Gastrocnemius medialis (tissue), 4 donors: ENCODE data around the gene ZSCAN29. TPM values are rescaled to one million over a fixed set of nuclear protein-coding genes. Genes with fewer than 3 reads are reported as not detected.
A peak's percentile ranks its signal among the peaks of the same experiment; 100 is the strongest.

Experiments
- ATAC-seq, 2 donors: fragments of 150-250 bp; one replicate each; pipeline ENCODE4 v1.9.1; 2016
- DNase-seq, 2 donors: peaks; one replicate each; pipeline ENCODE4 v3.0.0-alpha.2; 2019
- H3K27ac ChIP-seq, 4 donors: fragments of 200-600 bp; sonication (generic); 1 replicate in 1 of 4; 2 replicates in 3 of 4; pipeline ENCODE4 v1.5.1; 2016 to 2018; ENCODE audit warnings: mild to moderate bottlenecking in 2 of 4, moderate library complexity in 1 of 4
- H3K27me3 ChIP-seq, 3 donors: fragments of 200-600 bp; sonication (generic) in 2 of 3; 1 replicate in 1 of 3; 2 replicates in 2 of 3; pipeline versions ENCODE4 v1.5.1 to v1.6.0; 2016 to 2019; ENCODE audit warnings: mild to moderate bottlenecking in 1 of 3, moderate library complexity in 1 of 3
- H3K36me3 ChIP-seq, 2 donors: fragments of 200-600 bp; sonication (generic) in 1 of 2; one replicate each; pipeline ENCODE4 v1.5.1; 2017 to 2018
- H3K4me1 ChIP-seq, 2 donors: fragments of 200-600 bp; sonication (generic) in 1 of 2; one replicate each; pipeline ENCODE4 v1.5.1; 2016 to 2017; ENCODE audit warnings: mild to moderate bottlenecking in 2 of 2
- H3K4me3 ChIP-seq, 4 donors: fragments of 200-600 bp; sonication (generic) in 3 of 4; 1 replicate in 1 of 4; 2 replicates in 3 of 4; pipeline ENCODE4 v1.5.1; 2016 to 2019; ENCODE audit warnings: mild to moderate bottlenecking in 2 of 4
- H3K9me3 ChIP-seq, 3 donors: fragments of 200-600 bp; sonication (generic) in 2 of 3; 1 replicate in 1 of 3; 2 replicates in 2 of 3; pipeline ENCODE4 v1.5.1; 2016 to 2019
- POLR2A ChIP-seq, 2 donors: fragments of 450-650 bp; IDR thresholded peaks; one replicate each; pipeline ENCODE4 v1.6.1; 2017; ENCODE audit warnings: antibody characterized with exemption in 2 of 2, mild to moderate bottlenecking in 2 of 2, moderate library complexity in 2 of 2
- in situ Hi-C, 4 donors: fragments of 200-750 bp; cut with MboI; loops; one replicate each; pipeline versions ENCODE4 v1.15.0 to v1.8.0; 2017; ENCODE audit warnings: low sequenced_read_pairs in 4 of 4
- intact Hi-C: fragments of 100-400 bp; cut with DNase I; formaldehyde crosslinking; loops from one replicate; pipeline ENCODE4 v1.15.1; 2023; ENCODE audit warnings: low total_unique reads
- total RNA-seq, 4 donors: library from RNA; depleted of rRNA; stranded (reverse); fragments of >200 nt; gene quantifications; one replicate each; pipeline versions ENCODE4 v1.1.0 to v1.2.3, GENCODE V29; 2016
- TF ChIP-seq, protein P1 (sequence below), 5 experiments: fragments of 450-650 bp in 3 of 5; fragments of 200-600 bp in 2 of 5; sonication (generic) in 2 of 5; IDR thresholded peaks in 4 of 5; conservative IDR thresholded peaks in 1 of 5; 1 replicate in 4 of 5; 2 replicates in 1 of 5; pipeline ENCODE4 v1.5.1; 2016 to 2019; ENCODE audit warnings: antibody characterized with exemption in 5 of 5, mild to moderate bottlenecking in 3 of 5, moderate library complexity in 3 of 5

ZSCAN29 gene
- total RNA-seq, result 10 to 100 TPM; 20.7 to 42.2 (median 25.1) TPM

DNA sequence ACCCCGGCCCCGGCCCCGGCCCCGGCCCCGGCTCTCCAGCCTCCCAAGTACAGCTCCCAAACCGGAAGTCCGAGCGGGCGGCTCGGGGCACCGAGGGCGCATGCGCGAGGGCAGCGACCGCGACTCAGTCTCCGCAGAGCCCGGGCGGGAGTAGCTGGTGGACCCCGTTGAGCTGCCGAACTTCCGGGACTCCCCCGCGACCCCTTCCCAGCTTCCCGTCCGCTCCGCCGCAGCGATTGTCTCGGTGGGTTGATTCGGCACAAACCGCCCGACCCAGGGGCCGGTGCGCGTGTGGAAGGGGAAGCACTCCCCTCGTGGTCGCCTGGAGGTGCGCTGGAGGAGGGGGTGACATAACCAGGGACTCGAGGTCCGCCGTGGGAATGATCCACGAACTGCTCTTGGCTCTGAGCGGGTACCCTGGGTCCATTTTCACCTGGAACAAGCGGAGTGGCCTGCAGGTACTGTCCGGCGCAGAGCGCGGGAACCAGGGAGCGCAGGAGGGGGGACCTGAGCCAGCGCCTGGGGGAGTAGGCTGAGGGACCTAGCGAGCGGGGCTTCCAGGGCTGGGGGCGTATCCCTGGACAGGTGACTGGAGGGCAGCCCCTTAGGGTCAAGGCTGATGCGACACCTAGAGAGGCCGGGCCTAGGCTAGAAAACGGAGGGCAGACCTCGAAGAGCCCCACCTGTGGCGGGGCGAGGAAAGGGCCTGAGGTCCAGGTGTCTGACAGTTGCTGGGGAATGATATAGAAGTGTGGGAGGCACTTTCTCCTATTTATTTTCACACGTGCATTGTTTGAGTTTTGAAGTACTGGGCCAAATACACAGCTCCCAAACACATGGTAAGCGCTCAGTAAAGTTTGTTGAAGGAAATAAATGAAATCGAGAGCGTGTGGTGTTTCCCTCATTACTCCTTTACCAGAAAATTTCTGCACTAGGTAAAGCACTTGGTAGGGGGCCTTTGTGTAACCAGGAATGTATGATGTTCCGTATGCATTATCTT is at the start of gene ZSCAN29, which contains the start of gene TUBGCP4:
TSS of gene ZSCAN29 (minus strand) at position 69 of the 1,000 bp plus-strand sequence. CDS start 1,130 bp downstream, outside the sequence.
TSS of gene TUBGCP4 (plus strand) at position 127 of the 1,000 bp plus-strand sequence. CDS start at position 381, 254 bp downstream.
- DNase-seq, result peak; percentile 52 to 77
- intact Hi-C loops, result loop anchor here (2.0 kb wide), 1 partner anchor 40 kb away; the partner anchor contains the start of gene LCMT2
- no peaks in the 10 kb centered on the region for H3K27me3 ChIP-seq
- H3K9me3 ChIP-seq, result no peaks in the 10 kb centered on the region
- H3K4me3 ChIP-seq, result peak within 1 kb of the TSS; percentile 80 to 97 (median 84)
- peak; percentile 94 to 95 for ATAC-seq
- TF ChIP-seq POLR2A (IDR thresholded peaks at IDR 0.05), result peak in 1 of 2 donors; percentile 40
- TF ChIP-seq, protein P1, sequence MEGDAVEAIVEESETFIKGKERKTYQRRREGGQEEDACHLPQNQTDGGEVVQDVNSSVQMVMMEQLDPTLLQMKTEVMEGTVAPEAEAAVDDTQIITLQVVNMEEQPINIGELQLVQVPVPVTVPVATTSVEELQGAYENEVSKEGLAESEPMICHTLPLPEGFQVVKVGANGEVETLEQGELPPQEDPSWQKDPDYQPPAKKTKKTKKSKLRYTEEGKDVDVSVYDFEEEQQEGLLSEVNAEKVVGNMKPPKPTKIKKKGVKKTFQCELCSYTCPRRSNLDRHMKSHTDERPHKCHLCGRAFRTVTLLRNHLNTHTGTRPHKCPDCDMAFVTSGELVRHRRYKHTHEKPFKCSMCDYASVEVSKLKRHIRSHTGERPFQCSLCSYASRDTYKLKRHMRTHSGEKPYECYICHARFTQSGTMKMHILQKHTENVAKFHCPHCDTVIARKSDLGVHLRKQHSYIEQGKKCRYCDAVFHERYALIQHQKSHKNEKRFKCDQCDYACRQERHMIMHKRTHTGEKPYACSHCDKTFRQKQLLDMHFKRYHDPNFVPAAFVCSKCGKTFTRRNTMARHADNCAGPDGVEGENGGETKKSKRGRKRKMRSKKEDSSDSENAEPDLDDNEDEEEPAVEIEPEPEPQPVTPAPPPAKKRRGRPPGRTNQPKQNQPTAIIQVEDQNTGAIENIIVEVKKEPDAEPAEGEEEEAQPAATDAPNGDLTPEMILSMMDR (IDR thresholded peaks at IDR 0.05 in 4 of 5, conservative IDR thresholded peaks at IDR 0.05 in 1 of 5), result peak in 4 of 5 experiments; percentile 7 to 60 (median 29)
- peaks cover 26 to 29% of the 10 kb centered on the region in 2 donors for H3K4me1 ChIP-seq
- in situ Hi-C loops, result no loop called here
- H3K27ac ChIP-seq, result peak within 1 kb of the TSS; percentile 81 to 87 (median 85)
- H3K36me3 ChIP-seq, result peaks cover 0 to 27% of the 10 kb centered on the region in 2 donors

DNA sequence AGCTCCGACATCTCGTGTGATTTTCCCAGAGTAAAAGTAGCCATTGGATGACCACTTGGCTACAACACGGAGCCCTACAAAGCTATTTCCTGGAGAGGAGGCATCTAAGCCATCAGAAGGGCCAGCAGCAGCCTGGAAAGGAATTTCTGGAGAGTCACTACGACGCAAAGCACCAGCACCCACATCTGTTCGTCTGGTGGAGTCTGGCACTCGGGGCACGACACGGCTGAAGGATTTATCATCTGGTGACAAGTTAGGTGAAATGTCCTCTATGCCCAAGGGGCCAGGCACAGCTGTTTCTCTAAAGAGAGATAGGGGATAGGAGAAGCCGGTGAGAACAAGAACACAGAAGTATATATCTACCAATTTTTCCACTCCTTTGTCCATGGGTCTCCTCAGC is 49.6 kb upstream of the ZSCAN29 start:
- ATAC-seq, result no peak
- no peaks in the 10 kb centered on the region for H3K9me3 ChIP-seq
- no peaks in the 10 kb centered on the region for H3K27me3 ChIP-seq
- peaks cover 0 to 38% of the 10 kb centered on the region in 2 donors for H3K36me3 ChIP-seq
- H3K27ac ChIP-seq, result no peak overlapping the region
- H3K4me3 ChIP-seq, result no peak overlapping the region
- TF ChIP-seq, protein P1 (IDR thresholded peaks at IDR 0.05 in 4 of 5, conservative IDR thresholded peaks at IDR 0.05 in 1 of 5), result no peak
- TF ChIP-seq POLR2A (IDR thresholded peaks at IDR 0.05), result no peak
- in situ Hi-C loops, result no loop called here
- intact Hi-C loops, result no loop called here
- H3K4me1 ChIP-seq, result no peaks in the 10 kb centered on the region
- DNase-seq, result no peak

DNA sequence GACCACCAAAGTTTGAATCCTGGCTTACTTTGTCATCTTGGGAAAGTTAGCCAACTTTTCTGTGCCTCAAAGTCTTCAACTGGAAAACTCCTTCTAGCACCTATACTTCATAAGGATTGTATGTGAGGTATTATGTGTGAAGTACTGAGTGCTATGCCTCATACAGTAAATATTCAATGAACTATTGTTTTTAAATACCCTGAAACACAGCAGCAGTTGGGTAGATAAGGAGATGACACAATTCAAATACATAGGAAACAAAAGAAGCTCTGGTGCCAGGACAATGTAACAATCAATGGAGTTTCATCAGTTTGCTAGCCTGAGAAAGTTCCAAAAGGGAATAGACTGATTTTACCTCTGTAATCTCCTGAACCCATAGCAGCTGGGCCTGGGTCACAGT is 43.4 kb upstream of the ZSCAN29 start:
- Histone ChIP-seq H3K4me3 (no peak overlapping the region), H3K4me1 (no peaks in the 10 kb centered on the region), H3K9me3 (no peaks in the 10 kb centered on the region), H3K36me3 (peaks cover 0 to 31% of the 10 kb centered on the region in 2 donors), H3K27me3 (no peaks in the 10 kb centered on the region), H3K27ac (no peak overlapping the region)
- TF ChIP-seq, protein P1 (IDR thresholded peaks at IDR 0.05 in 4 of 5, conservative IDR thresholded peaks at IDR 0.05 in 1 of 5), result no peak
- TF ChIP-seq POLR2A (IDR thresholded peaks at IDR 0.05), result no peak
- in situ Hi-C loops, result no loop called here
- ATAC-seq, result no peak
- intact Hi-C loops, result no loop called here
- DNase-seq, result no peak

DNA sequence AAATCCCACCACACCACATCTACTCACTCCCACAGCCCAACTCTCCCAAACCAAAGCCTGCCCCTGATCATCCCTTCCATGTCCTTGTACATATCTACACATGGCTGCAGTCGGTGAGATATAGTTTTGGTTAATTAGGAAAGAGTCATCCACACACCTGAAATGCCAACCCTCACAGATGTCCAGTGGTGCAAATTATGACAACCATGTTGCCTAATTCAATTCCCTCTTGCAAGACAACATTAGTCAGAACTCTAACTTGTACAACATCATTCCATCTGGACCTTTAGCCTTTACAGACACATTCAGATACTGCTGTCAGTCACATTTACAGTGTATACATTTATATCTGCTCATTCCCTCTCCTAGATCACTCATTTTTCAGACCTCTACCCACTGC is 41.3 kb upstream of the ZSCAN29 start:
- no peaks in the 10 kb centered on the region for H3K4me1 ChIP-seq
- H3K4me3 ChIP-seq, result no peak overlapping the region
- H3K36me3 ChIP-seq, result peaks cover 0 to 51% of the 10 kb centered on the region in 2 donors
- no peak overlapping the region for H3K27ac ChIP-seq
- H3K9me3 ChIP-seq, result no peaks in the 10 kb centered on the region
- no peaks in the 10 kb centered on the region for H3K27me3 ChIP-seq
- ATAC-seq (no peak), DNase-seq (no peak)
- in situ Hi-C loops, result no loop called here
- TF ChIP-seq, protein P1 (IDR thresholded peaks at IDR 0.05 in 4 of 5, conservative IDR thresholded peaks at IDR 0.05 in 1 of 5), result no peak
- TF ChIP-seq POLR2A (IDR thresholded peaks at IDR 0.05), result no peak
- intact Hi-C loops, result no loop called here
